IMR-90 (cell line): Measurements from ENCODE around the gene SDK1. TPM values are rescaled to one million over a fixed set of nuclear protein-coding genes. Genes with fewer than 3 reads are reported as not detected.

Source experiments
- ATAC-seq: fragments of 200-7000 bp; cut with Tn5 transposase; 2 replicates; pipeline ENCODE4 v1.9.1; 2020; ENCODE audit warnings: low read depth, mild to moderate bottlenecking, moderate library complexity
- BruUV-seq: library from RNA; stranded (reverse); fragments of 400-500 nt; replicated peaks from 2 replicates; lab custom pipeline; 2021; lab: Mats Ljungman, UMichigan
- CTCF ChIA-PET: fragments of 300-600 bp; formaldehyde crosslinking; extraction: SDS; loops from one replicate; lab custom pipeline; 2021; ENCODE audit warnings: antibody characterized with exemption; lab: Yijun Ruan, JAX
- POLR2A ChIA-PET: fragments of 300-600 bp; sonication (Branson Sonifier 250); formaldehyde crosslinking; loops from one replicate; lab custom pipeline; 2022; ENCODE audit warnings: antibody characterized with exemption; ENCODE audit not compliant: unreplicated experiment; lab: Charles Lee
- DNase-seq: peaks from one replicate; pipeline ENCODE4 v3.0.0; 2013
- H2AFZ ChIP-seq: replicated peaks from 2 replicates; pipeline ENCODE3; 2013; ENCODE audit warnings: low read length, mild to moderate bottlenecking; ENCODE audit not compliant: poor library complexity
- H2AK5ac ChIP-seq: 2 replicates; pipeline ENCODE4 v1.6.1; 2013; ENCODE audit warnings: low read depth, low read length, inconsistent platforms
- H2AK9ac ChIP-seq: replicated peaks from 2 replicates; pipeline ENCODE3; 2013; ENCODE audit warnings: mild to moderate bottlenecking, low read depth, low read length, moderate library complexity; ENCODE audit not compliant: poor library complexity
- H2BK120ac ChIP-seq: 2 replicates; pipeline ENCODE4 v1.6.1; 2013; ENCODE audit warnings: low read depth, low read length, inconsistent platforms
- H2BK15ac ChIP-seq: 3 replicates; pipeline ENCODE4 v1.6.1; 2013; ENCODE audit warnings: low read depth, low read length, inconsistent platforms
- H2BK20ac ChIP-seq: 2 replicates; pipeline ENCODE4 v1.6.1; 2013; ENCODE audit warnings: low read depth, mild to moderate bottlenecking, inconsistent platforms, low read length, moderate library complexity
- H2BK5ac ChIP-seq: 2 replicates; pipeline ENCODE4 v1.6.1; 2013; ENCODE audit warnings: mild to moderate bottlenecking, low read depth, low read length, inconsistent platforms; ENCODE audit not compliant: poor library complexity, severe bottlenecking
- H3K14ac ChIP-seq: replicated peaks from 2 replicates; pipeline ENCODE4 v1.6.1; 2013; ENCODE audit warnings: low read depth, low read length, inconsistent platforms
- H3K18ac ChIP-seq: 2 replicates; pipeline ENCODE4 v1.6.1; 2013; ENCODE audit warnings: low read depth, low read length, control low read depth
- H3K23ac ChIP-seq: 2 replicates; pipeline ENCODE4 v1.6.1; 2013; ENCODE audit warnings: low read depth, low read length, inconsistent platforms
- H3K27ac ChIP-seq: 2 replicates; pipeline ENCODE4 v1.5.1; 2013; ENCODE audit warnings: mild to moderate bottlenecking, control low read depth, low read length; ENCODE audit not compliant: insufficient read depth
- H3K27me3 ChIP-seq: 2 replicates; pipeline ENCODE4 v1.6.1; 2013; ENCODE audit warnings: low read length; ENCODE audit not compliant: control insufficient read depth, insufficient read depth
- H3K36me3 ChIP-seq: 2 replicates; pipeline ENCODE4 v1.6.1; 2013; ENCODE audit warnings: low read length, mixed read lengths; ENCODE audit not compliant: control insufficient read depth, insufficient read depth
- H3K4ac ChIP-seq: 2 replicates; pipeline ENCODE4 v1.6.1; 2013; ENCODE audit warnings: low read depth, low read length, inconsistent platforms
- H3K4me1 ChIP-seq: 2 replicates; pipeline ENCODE4 v1.6.1; 2013; ENCODE audit warnings: low read length, mixed read lengths; ENCODE audit not compliant: control insufficient read depth, insufficient read depth
- H3K4me2 ChIP-seq: 2 replicates; pipeline ENCODE4 v1.6.1; 2013; ENCODE audit warnings: low read depth, mild to moderate bottlenecking, control low read depth, low read length, moderate library complexity
- H3K4me3 ChIP-seq: 2 replicates; pipeline ENCODE4 v1.5.1; 2013; ENCODE audit warnings: low read depth, mild to moderate bottlenecking, control low read depth, low read length, moderate library complexity; ENCODE audit not compliant: insufficient read depth
- H3K56ac ChIP-seq: 2 replicates; pipeline ENCODE4 v1.6.1; 2013; ENCODE audit warnings: low read length, inconsistent platforms; ENCODE audit not compliant: insufficient read depth; ENCODE audit errors: extremely low read depth
- H3K79me1 ChIP-seq, 2 experiments: 2 replicates each; pipeline ENCODE4 v1.6.1; 2013; ENCODE audit warnings: low read length in 2 of 2, inconsistent platforms in 1 of 2, low read depth in 1 of 2
- H3K9ac ChIP-seq: 2 replicates; pipeline ENCODE4 v1.6.1; 2013; ENCODE audit warnings: low read depth, low read length, control low read depth
- H3K9me1 ChIP-seq: 2 replicates; pipeline ENCODE4 v1.6.1; 2013; ENCODE audit warnings: low read length, inconsistent platforms; ENCODE audit not compliant: insufficient read depth
- H3K9me3 ChIP-seq: 2 replicates; pipeline ENCODE4 v1.6.1; 2013; ENCODE audit warnings: low read length; ENCODE audit not compliant: control insufficient read depth, insufficient read depth
- H4K20me1 ChIP-seq: 2 replicates; pipeline ENCODE4 v1.6.1; 2013; ENCODE audit warnings: low read length, inconsistent platforms; ENCODE audit not compliant: insufficient read depth
- H4K5ac ChIP-seq: 2 replicates; pipeline ENCODE4 v1.6.1; 2013; ENCODE audit warnings: mild to moderate bottlenecking, low read depth, low read length, control low read depth
- H4K8ac ChIP-seq, 2 experiments: 2 replicates each; pipeline ENCODE4 v1.6.1; 2013; ENCODE audit warnings: low read depth in 2 of 2, low read length in 2 of 2, control low read depth in 1 of 2, inconsistent platforms in 1 of 2
- H4K91ac ChIP-seq: 2 replicates; pipeline ENCODE4 v1.6.1; 2013; ENCODE audit warnings: low read depth, low read length, inconsistent platforms; ENCODE audit not compliant: insufficient read depth
- FOS ChIP-seq: fragments of 150-350 bp; IDR thresholded peaks from 2 replicates; pipeline ENCODE4 v1.6.1; 2016; ENCODE audit warnings: low read depth, low read length
- POLR2A ChIP-seq: IDR thresholded peaks from 2 replicates; pipeline ENCODE4 v1.6.1; 2012; ENCODE audit warnings: mild to moderate bottlenecking, low read depth, low read length
- WGBS, 2 experiments: methylation state at CpG; one replicate each; pipeline versions ENCODE4 v1.1.5 to v1.1.7; 2013; ENCODE audit warnings: missing lambda C conversion rate in 2 of 2; ENCODE audit not compliant: insufficient read length in 1 of 2; ENCODE audit errors: extremely low coverage in 2 of 2; 5-methylcytosine and 5-hydroxymethylcytosine counted together
- dilution Hi-C: fragments of 300-500 bp; cut with HindIII; formaldehyde crosslinking; loops from one replicate; pipeline ENCODE4 v1.14.3; 2018; ENCODE audit warnings: low sequenced_read_pairs; ENCODE audit not compliant: unreplicated experiment
- in situ Hi-C: fragments of 300-500 bp; cut with MboI; formaldehyde crosslinking; loops from 3 replicates; pipeline ENCODE4 v1.14.3; 2019; ENCODE audit warnings: low sequenced_read_pairs, inconsistent platforms, mixed read lengths
- intact Hi-C: fragments of 100-400 bp; cut with micrococcal nuclease; formaldehyde crosslinking; loops from 2 replicates; pipeline ENCODE4 v1.10.0; 2022
- polyA plus RNA-seq, 3 experiments: library from polyadenylated mRNA; depleted of rRNA; stranded (reverse); fragments of >200 nt; gene quantifications; 2 replicates each; pipeline ENCODE4 v1.2.3, GENCODE V29; 2012; ENCODE audit warnings: low replicate concordance in 1 of 3
- total RNA-seq: library from RNA; depleted of rRNA; stranded (reverse); fragments of >200 nt; gene quantifications from 2 replicates; pipeline ENCODE4 v1.2.3, GENCODE V29; 2012

The SDK1 gene
- total and polyA plus RNA-seq, 2 of the 4 experiments (the other 2 are of a cell fraction), result 1.5 to 1.6 TPM

- DNase-seq (no peak), ATAC-seq (no peak)
- in situ Hi-C loops (no loop called here), dilution Hi-C loops (no loop called here), intact Hi-C loops (no loop called here)
- Histone ChIP-seq H4K91ac (no peak overlapping the region), H4K8ac (no peak overlapping the region), H2BK120ac (no peak overlapping the region), H2AK9ac (no peak overlapping the region), H3K4me1 (no peaks in the 10 kb centered on the region; the same call in 1 of the 2 replicates), H2BK15ac (no peak overlapping the region), H2AK5ac (no peak overlapping the region), H2BK5ac (no peak overlapping the region), H3K27ac (no peak overlapping the region), H3K79me1 (no peaks in the 10 kb centered on the region), H2BK20ac (no peak overlapping the region), H3K23ac (no peak overlapping the region), H3K9me3 (no peaks in the 10 kb centered on the region), H3K4me3 (no peak overlapping the region), H3K36me3 (no peaks in the 10 kb centered on the region), H3K9ac (no peak overlapping the region), H3K27me3 (no peaks in the 10 kb centered on the region), H3K4me2 (no peak overlapping the region), H4K5ac (no peak overlapping the region), H2AFZ (no peak overlapping the region), H3K14ac (no peak overlapping the region), H4K20me1 (no peaks in the 10 kb centered on the region), H3K18ac (no peak overlapping the region), H3K9me1 (no peaks in the 10 kb centered on the region), H3K56ac (no peak overlapping the region), H3K4ac (no peak overlapping the region)
- 89% methylated on average over 4 of the region's 7 CpGs; no CpG with 5 or more reads in 1 of the 2 experiments for WGBS, 2 experiments
- TF ChIP-seq POLR2A, result no peak
- TF ChIP-seq FOS, result no peak
- CTCF ChIA-PET, result no interaction called here
- no TSS peak for BruUV-seq
- POLR2A ChIA-PET, result no interaction called here
Measured at GRCh38 chr7:3370921-3371320, 69.9 kb downstream of the SDK1 start.
